ENCODE measurements around the gene METTL25B. TPM values are rescaled to one million over a fixed set of nuclear protein-coding genes. Genes with fewer than 3 reads are reported as not detected.

The METTL25B gene
- 10 to 100 TPM; 16.8 to 22.6 (median 18.2) TPM for total RNA-seq
- 10 to 100 TPM; 56.0 to 64.9 TPM for polyA plus RNA-seq

DNA sequence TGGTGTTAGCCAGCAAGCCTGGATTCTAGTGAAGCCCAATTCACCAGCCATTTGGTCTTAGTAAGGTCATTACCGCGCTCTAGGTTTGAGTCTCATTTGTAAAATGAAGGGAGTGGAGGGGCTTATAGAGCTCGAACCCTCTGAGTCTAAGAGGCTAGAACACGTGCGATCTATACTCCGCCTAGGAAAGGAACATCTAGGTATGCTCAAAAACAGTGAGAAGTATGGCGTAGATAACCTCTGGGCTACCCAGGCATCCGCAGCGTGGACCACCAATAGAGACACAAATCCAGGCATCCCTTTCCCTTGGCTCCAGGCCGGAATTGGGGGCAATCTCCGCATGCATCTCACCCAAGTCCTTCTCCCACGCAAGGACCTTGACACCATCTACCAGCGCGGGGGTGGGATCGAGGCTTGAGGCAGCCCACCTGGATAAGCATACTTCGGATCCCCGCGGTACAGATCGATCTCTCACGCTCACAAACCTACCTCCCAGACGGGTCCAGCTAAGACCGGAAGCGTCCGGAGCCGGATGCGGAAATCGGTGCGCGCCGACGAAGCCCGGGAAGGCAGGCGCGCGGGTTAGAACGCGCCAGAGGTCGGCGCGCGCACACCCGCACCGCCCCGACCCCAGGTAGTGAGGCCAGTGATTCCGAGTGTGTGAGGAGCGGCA is at the start of gene METTL25B:
Gene METTL25B, plus strand, starts transcription at position 544 of the 673 bp plus-strand sequence. CDS start 636 bp downstream, outside the sequence.
- peaks cover 6 to 15% (median 8%) of the 10 kb centered on the region in 3 donors for H3K36me3 ChIP-seq
- no peak for FAIRE-seq
- peak within 1 kb of the TSS; percentile 61 to 86 (median 70) for H3K4me3 ChIP-seq
- TF ChIP-seq, protein P1, sequence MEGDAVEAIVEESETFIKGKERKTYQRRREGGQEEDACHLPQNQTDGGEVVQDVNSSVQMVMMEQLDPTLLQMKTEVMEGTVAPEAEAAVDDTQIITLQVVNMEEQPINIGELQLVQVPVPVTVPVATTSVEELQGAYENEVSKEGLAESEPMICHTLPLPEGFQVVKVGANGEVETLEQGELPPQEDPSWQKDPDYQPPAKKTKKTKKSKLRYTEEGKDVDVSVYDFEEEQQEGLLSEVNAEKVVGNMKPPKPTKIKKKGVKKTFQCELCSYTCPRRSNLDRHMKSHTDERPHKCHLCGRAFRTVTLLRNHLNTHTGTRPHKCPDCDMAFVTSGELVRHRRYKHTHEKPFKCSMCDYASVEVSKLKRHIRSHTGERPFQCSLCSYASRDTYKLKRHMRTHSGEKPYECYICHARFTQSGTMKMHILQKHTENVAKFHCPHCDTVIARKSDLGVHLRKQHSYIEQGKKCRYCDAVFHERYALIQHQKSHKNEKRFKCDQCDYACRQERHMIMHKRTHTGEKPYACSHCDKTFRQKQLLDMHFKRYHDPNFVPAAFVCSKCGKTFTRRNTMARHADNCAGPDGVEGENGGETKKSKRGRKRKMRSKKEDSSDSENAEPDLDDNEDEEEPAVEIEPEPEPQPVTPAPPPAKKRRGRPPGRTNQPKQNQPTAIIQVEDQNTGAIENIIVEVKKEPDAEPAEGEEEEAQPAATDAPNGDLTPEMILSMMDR (IDR thresholded peaks at IDR 0.05), result no peak
- peaks cover 28 to 39% (median 34%) of the 10 kb centered on the region in 3 donors for H3K4me1 ChIP-seq
- H3K27me3 ChIP-seq, result no peaks in the 10 kb centered on the region
- no peaks in the 10 kb centered on the region for H3K9me3 ChIP-seq
- 0 to 1% methylated on average over 46 of the region's 46 CpGs for WGBS, 2 donors
- peak within 1 kb of the TSS; percentile 91 to 98 (median 96) for H3K27ac ChIP-seq
- ATAC-seq, result peak; percentile 76 to 86 (median 84)
- DNase-seq, result peak; percentile 76 to 90 (median 84)
- intact Hi-C loops (cut with DNase I), result loop anchor here in 2 of 3 donors (5.0 kb wide), 1 partner anchor 36 kb away; no protein-coding TSS in a partner anchor

DNA sequence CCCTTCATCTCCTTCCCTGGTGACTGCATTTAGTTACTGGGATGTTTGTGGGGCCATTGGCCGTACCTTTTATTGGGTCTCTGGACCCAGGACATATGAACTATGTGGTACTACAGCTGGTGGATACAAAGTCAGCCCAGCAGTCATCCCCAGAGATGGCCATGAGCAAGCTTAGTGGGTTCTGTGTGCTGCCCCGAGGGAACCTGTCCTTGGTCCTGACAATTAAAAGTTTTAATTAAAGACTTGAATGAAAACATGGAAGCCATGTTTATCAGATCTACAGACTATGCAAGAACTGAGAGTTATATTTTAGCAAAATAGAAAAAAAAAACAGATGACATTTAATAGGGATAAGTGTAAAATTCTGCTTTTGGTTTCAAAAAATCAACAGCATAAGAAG is 48.2 kb upstream of the METTL25B start:
- no peaks in the 10 kb centered on the region for H3K36me3 ChIP-seq
- H3K27ac ChIP-seq, result no peak overlapping the region
- ATAC-seq (no peak), DNase-seq (no peak), FAIRE-seq (no peak)
- no peaks in the 10 kb centered on the region for H3K9me3 ChIP-seq
- TF ChIP-seq, protein P1 (IDR thresholded peaks at IDR 0.05), result no peak
- WGBS, 2 donors, result 27 to 41% methylated on average over 2 of the region's 2 CpGs
- intact Hi-C loops (cut with DNase I), result no loop called here
- H3K4me1 ChIP-seq, result no peaks in the 10 kb centered on the region
- peaks cover 0 to 23% (median 3%) of the 10 kb centered on the region in 4 donors for H3K27me3 ChIP-seq
- H3K4me3 ChIP-seq, result no peak overlapping the region

DNA sequence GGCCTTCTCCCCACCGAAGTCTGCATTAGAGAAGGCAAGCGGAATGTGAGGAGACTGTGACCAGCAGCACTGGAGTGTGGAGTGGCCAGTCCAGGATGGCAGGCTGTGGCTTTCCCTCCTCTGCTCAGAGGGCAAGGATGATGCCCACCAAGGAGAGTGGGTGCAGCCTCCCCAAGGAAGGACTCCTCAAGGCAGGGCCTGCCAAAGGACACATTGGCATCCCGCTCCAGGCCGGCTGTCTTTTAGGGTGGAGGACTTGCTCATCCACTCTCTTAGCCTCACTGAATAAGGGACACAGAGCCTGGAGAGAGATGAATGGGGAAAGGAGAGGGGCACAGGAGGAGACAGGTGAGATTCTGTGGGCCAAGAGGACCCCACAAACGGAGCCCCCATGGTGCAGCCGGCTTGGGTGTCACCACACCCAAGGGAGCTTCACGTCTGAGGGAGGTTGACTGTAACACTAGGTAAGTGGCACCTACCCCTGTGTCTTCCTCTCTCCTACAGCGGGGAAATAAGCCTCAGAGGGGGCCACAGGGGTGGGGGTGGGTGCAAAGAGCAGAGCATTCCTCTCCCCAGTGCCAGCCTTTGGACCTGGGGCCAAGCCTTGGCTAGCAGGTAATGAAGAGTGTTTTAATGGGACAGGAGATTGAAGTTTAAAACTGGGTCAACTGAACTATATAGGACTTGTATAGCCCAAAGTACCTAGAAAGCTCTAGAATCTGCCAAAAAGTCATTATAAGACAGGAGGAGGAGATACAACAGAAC is 46.9 kb upstream of the METTL25B start:
- TF ChIP-seq, protein P1 (IDR thresholded peaks at IDR 0.05), result no peak
- no peak for ATAC-seq
- no peak for FAIRE-seq
- no peak overlapping the region for H3K27ac ChIP-seq
- DNase-seq, result peak in 1 of 6 donors; percentile 15
- H3K9me3 ChIP-seq, result no peaks in the 10 kb centered on the region
- H3K4me1 ChIP-seq, result no peaks in the 10 kb centered on the region
- 61 to 63% methylated on average over 8 of the region's 8 CpGs for WGBS, 2 donors
- intact Hi-C loops (cut with DNase I), result no loop called here
- no peak overlapping the region for H3K4me3 ChIP-seq
- peaks cover 0 to 23% (median 3%) of the 10 kb centered on the region in 4 donors for H3K27me3 ChIP-seq
- no peaks in the 10 kb centered on the region for H3K36me3 ChIP-seq

DNA sequence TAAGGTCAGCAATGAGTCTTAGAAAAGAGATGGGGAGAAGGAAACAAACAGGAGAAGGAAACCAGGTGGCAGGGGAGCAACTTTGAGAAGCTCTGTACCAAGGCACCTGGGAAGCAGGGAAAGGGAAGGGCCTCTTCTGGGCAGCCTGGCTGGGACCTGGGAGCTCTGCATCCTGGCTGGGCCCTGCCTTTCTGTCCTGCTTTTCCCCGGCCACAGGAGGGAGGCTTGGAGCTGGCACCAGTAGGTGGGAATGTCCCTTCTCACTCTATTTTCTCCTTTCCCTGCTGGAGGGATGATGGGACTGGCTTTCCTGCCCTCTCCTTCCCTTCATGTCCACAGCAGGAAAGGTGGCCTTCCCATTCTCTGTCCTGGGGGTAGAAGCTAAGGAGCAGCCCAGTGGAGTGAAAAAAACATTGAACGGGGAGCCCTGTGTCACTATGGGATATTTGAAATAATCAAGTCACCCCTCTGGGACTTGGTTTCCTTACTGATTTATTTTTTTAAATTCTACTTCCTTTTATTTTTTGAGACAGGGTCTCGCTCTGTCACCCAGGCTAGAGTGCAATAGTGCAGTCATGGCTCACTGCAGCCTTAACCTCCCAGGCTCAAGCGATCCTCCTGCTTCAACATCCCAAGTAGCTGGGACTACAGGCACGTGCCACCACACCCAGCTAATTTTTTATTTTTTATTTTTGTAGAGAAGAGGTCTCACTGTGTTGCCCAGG is 45.9 kb upstream of the METTL25B start:
- Histone ChIP-seq H3K36me3 (no peaks in the 10 kb centered on the region), H3K27me3 (peaks cover 0 to 16% (median 3%) of the 10 kb centered on the region in 4 donors), H3K4me1 (no peaks in the 10 kb centered on the region), H3K27ac (no peak overlapping the region), H3K4me3 (no peak overlapping the region), H3K9me3 (no peaks in the 10 kb centered on the region)
- TF ChIP-seq, protein P1 (IDR thresholded peaks at IDR 0.05), result no peak
- intact Hi-C loops (cut with DNase I), result no loop called here
- DNase-seq (peak in 1 of 6 donors; percentile 23), FAIRE-seq (no peak), ATAC-seq (no peak)
- WGBS, 2 donors, result 56 to 60% methylated on average over 5 of the region's 5 CpGs

Data from pancreas (tissue), 10 donors.